GM12801 (cell line): ENCODE data around the gene NUP205.

ENCODE experiments used
- CTCF ChIP-seq: IDR thresholded peaks from one replicate; pipeline ENCODE4 v1.5.1; 2011; ENCODE audit warnings: control low read depth; ENCODE audit not compliant: insufficient read length; ENCODE audit errors: extremely low read depth

The NUP205 gene

GRCh38 chr7:135672560-135673359 lies 115.0 kb downstream of the NUP205 start:
- no peak for TF ChIP-seq CTCF

- TF ChIP-seq CTCF: no peak
These were observed 115.6 kb downstream of the NUP205 start for GRCh38 chr7:135673360-135673706.

- no peak for TF ChIP-seq CTCF
These were observed 121.2 kb downstream of the NUP205 start for GRCh38 chr7:135678612-135679575.

GRCh38 chr7:135681762-135682161 lies 124.0 kb downstream of the NUP205 start:
- no peak for TF ChIP-seq CTCF

GRCh38 chr7:135682191-135682590 lies 124.5 kb downstream of the NUP205 start:
- TF ChIP-seq CTCF: no peak

GRCh38 chr7:135683609-135684008 lies 125.9 kb downstream of the NUP205 start:
- TF ChIP-seq CTCF: no peak

GRCh38 chr7:135684136-135684535 lies 126.4 kb downstream of the NUP205 start:
- TF ChIP-seq CTCF: no peak
